Measurements from ENCODE around the gene PRKD2.

GRCh38 chr19:46713781-46714443 is 3.0 kb downstream of the PRKD2 start:
- TF ChIP-seq CTCF (conservative IDR thresholded peaks at IDR 0.05; ENCODE audit: low read depth, low read length) (no peak), EZH2 (IDR thresholded peaks at IDR 0.05; ENCODE audit: borderline replicate concordance, low read depth, low read length, poor library complexity, severe bottlenecking) (no peak)

Data from A673 (cell line).